NCI-H526 (cell line): ENCODE results near the gene OTOP3.
"Not testable (repeated sequence)": the region's sequence is repeated elsewhere in the genome, so short reads cannot be mapped to it uniquely, and the experiment has no call there.

Experiments
- DNase-seq, 2 experiments: peaks; one replicate each; lab custom pipeline; 2025; lab: John Stamatoyannopoulos, UW

Gene OTOP3, protein sequence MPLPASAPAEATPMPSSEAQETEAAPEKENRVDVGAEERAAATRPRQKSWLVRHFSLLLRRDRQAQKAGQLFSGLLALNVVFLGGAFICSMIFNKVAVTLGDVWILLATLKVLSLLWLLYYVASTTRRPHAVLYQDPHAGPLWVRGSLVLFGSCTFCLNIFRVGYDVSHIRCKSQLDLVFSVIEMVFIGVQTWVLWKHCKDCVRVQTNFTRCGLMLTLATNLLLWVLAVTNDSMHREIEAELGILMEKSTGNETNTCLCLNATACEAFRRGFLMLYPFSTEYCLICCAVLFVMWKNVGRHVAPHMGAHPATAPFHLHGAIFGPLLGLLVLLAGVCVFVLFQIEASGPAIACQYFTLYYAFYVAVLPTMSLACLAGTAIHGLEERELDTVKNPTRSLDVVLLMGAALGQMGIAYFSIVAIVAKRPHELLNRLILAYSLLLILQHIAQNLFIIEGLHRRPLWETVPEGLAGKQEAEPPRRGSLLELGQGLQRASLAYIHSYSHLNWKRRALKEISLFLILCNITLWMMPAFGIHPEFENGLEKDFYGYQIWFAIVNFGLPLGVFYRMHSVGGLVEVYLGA

GRCh38 chr17:74935585-74936469 is at the start of gene OTOP3:
Gene OTOP3 (plus strand): TSS chr17:74935898. CDS start chr17:74935922, 24 bp downstream.
- peak in 1 of 2 experiments; percentile 29 for DNase-seq

GRCh38 chr17:74888469-74888868 is 47.2 kb upstream of the OTOP3 start:
- DNase-seq = no peak

DNA sequence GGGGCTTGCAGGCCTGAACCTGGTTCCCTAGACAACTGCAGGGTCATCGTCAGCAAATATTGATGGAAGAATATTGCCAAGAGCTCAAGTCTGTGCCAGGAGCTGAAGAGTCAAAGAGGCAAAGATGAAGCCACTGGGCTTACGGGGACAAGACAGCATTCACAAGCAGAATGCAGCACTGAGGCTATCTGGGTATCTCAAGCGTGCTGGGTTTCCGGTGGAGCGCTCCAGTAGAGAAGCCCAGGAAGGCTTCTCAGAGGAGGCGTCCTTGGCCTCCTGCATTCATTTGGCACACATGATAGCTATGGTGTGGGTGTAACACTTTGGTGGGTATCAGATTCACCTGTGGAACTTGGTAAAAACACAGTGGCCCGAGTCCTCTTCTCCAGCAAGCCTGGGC is 45.1 kb upstream of the OTOP3 start:
- DNase-seq = no peak

GRCh38 chr17:74892013-74892841 is 43.5 kb upstream of the OTOP3 start:
- DNase-seq = no peak

GRCh38 chr17:74892974-74893911 is 42.5 kb upstream of the OTOP3 start, which contains the start of gene FADS6:
Gene FADS6 (minus strand): TSS chr17:74893633. CDS start chr17:74893595, 38 bp downstream.
- peak in 1 of 2 experiments; percentile 30 for DNase-seq

- no peak for DNase-seq
These were observed 41.6 kb upstream of the OTOP3 start for GRCh38 chr17:74893936-74894671.

- DNase-seq = no peak
These were observed 37.2 kb upstream of the OTOP3 start for GRCh38 chr17:74898376-74898946.

DNA sequence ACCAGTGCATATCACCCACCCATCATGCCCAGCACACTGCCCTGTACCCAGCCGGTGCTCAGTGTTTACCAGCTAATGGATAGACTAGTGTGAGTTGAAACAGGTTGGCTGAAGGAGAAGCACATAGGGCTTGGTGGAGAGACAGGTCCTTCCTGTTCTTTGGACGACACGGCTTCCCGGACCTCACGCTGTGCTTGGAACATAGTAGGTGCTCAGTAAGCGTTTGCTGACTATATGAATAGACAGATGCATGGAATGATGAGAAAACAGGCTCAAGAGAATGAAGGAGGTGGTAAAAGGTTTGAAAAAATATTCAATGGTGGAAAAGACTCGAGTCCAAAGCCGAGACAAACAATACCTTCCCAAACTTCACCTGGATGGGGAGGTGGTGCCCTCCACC is 35.5 kb upstream of the OTOP3 start:
- no peak for DNase-seq

DNA sequence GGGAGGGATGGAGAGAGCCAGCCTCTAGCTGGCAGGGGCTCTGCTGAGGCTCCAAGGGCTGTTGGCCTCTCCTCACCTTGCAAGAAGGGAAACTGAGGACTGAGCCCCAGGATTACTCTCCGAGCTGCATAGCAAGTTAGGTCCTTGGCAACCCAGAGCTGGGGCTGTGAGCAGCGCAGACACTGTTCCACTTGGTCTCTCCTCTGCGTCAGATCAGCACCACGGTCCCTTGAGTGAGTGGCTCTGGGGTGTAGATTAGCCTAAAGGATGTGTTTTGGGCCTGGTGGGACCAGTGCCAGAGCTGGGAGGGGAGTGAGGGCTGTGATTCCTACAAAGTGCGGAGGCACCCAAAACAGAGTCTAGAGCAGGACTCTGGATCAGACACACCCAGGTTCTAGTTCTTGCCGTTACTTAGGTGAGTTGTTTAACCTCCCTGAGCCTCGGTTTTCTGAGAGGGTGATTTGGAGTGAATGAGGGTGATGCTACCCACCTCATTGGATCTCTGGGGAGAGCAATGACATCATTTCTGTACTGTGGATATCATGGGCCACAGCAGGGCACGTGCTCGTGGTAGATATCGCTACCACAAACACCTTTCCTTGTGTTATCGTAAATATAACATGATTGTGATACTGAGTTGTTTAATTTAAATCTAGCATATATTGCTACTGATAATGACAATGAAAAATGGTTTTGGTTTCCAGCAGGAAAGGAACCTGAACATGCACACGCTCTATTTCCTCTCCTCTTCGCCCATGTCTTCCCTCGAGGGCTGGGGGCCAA is 34.2 kb upstream of the OTOP3 start:
- DNase-seq = no peak

GRCh38 chr17:74903034-74903433 is 32.7 kb upstream of the OTOP3 start:
- no peak for DNase-seq

GRCh38 chr17:74903671-74904070 is 32.0 kb upstream of the OTOP3 start:
- no peak for DNase-seq

DNA sequence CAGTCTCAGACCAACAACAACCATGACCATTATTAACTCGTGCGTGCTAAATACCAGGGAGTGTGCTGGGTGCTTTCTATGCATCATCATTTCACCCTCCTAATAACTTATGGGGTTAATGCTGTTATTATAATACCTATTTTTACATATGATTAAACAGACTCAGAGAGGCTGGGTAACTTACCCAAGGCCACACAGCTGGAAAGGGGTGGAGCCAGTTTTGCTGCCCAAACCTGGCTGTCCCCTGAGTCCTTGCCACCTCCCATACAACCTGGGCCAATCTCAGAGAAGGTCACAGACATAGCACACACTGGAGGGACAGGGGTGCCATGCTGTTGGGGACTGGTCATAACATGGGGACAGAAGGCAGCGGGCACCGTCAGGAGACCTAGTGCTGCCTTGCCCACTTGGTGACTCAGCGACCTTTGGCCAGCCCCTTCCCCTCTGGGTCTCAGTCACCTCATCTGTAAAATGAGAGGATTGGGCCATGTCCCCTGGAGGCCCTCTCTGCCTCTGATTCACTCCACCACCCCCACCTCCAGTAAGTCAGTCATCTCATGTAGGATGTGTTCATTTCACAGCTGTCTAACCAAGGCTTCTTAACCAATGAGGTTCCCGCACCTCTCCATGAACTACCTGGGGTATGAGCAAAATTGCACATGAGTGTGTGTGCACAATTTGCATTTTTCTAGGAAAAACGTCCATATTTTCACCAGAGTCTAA is 30.9 kb upstream of the OTOP3 start:
- DNase-seq = no peak

DNA sequence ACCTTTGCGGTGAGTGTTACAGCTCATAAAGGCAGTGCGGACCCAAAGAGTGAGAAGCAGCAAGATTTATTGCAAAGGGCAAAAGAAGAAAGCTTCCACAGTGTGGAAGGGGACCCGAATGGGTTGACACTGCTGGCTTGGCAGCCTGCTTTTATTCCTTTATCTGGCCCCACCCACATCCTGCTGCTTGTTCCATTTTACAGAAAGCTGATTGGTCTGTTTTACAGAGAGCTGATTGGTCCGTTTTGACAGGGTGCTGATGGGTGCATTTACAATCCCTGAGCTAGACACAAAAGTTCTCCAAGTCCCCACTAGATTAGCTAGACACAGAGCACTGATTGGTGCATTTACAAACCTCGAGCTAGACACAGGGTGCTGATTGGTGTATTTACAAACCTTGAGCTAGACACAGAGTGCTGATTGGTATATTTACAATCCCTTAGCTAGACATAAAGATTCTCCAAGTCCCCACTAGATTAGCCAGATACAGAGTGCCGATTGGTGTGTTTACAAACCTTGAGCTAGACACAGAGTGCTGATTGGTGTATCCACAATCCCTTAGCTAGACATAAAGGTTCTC is 29.4 kb upstream of the OTOP3 start:
- not testable (repeated sequence) for DNase-seq

DNA sequence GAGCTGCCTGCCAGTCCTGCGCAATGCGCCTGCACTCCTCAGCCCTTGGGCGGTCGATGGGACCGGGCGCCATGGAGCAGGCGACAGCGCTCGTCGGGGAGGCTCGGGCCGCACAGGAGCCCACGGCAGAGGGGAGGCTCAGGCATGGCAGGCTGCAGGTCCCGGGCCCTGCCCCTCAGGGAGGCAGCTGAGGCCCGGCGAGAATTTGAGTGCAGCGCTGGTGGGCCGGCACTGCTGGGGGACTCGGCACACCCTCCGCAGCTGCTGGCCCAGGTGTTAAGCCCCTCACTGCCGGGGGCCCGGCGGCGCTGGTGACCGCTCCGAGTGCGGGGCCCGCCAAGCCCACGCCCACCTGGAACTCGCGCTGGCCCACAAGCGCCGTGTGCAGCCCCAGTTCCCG is 28.7 kb upstream of the OTOP3 start:
- no peak for DNase-seq

DNA sequence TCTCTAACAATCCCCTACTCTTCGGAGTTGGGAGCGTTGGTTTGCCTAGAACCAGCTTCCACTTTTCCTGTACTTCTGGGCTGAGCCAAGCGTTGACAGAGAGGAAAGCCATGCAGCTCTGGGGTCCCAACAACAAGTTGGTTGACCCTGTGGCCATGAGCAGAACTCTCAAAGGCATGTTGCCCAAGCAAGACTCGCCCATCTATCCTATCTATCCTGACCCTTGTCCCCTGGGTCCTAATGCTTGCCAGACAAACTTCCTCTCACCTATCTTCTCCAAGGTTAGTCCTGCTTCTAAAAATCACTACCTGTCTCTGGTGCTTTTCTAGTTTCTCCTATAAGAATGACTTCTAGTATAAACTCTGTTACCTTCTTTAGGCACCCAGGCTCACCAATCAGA is 26.6 kb upstream of the OTOP3 start:
- DNase-seq = not testable (repeated sequence)

DNA sequence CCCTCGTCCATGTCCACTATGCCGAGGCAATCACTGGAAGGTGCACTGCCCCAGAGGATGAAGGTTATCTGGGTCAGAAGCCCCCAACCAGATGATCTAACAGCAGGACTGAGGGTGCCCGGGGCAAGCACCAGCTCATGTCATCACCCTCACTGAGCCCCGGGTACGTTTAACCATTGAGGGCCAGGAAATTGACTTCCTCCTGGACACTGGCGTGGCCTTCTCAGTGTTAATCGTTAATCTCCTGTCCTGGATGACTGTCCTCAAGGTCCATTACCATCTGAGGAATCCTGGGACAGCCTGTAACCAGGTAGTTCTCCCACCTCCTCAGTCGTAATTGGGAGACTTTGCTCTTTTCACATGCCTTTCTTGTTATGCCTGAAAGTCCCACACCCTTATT is 24.3 kb upstream of the OTOP3 start:
- DNase-seq = not testable (repeated sequence)

- DNase-seq = no peak
These were observed 19.4 kb upstream of the OTOP3 start for GRCh38 chr17:74916136-74916850.
